Right renal pelvis (tissue), 4 donors: ENCODE results near the gene PRR14. TPM values are rescaled to one million over a fixed set of nuclear protein-coding genes. Genes with fewer than 3 reads are reported as not detected.
A peak's percentile ranks its signal among the peaks of the same experiment; 100 is the strongest.

Source experiments
- DNase-seq, 4 donors: peaks; one replicate each; pipeline ENCODE4 v3.0.0-alpha.2; 2013; ENCODE audit warnings: low read depth in 4 of 4, low spot score in 3 of 4, missing footprints in 1 of 4
- polyA plus RNA-seq, 4 donors: library from polyadenylated mRNA; unstranded; fragments of 120-200 nt; gene quantifications; one replicate each; pipeline ENCODE4 v1.2.1, GENCODE V29; 2013; ENCODE audit not compliant: insufficient read length in 4 of 4

Gene PRR14
- polyA plus RNA-seq, 4 donors, result 39.8 to 50.0 (median 47.3) TPM

DNA sequence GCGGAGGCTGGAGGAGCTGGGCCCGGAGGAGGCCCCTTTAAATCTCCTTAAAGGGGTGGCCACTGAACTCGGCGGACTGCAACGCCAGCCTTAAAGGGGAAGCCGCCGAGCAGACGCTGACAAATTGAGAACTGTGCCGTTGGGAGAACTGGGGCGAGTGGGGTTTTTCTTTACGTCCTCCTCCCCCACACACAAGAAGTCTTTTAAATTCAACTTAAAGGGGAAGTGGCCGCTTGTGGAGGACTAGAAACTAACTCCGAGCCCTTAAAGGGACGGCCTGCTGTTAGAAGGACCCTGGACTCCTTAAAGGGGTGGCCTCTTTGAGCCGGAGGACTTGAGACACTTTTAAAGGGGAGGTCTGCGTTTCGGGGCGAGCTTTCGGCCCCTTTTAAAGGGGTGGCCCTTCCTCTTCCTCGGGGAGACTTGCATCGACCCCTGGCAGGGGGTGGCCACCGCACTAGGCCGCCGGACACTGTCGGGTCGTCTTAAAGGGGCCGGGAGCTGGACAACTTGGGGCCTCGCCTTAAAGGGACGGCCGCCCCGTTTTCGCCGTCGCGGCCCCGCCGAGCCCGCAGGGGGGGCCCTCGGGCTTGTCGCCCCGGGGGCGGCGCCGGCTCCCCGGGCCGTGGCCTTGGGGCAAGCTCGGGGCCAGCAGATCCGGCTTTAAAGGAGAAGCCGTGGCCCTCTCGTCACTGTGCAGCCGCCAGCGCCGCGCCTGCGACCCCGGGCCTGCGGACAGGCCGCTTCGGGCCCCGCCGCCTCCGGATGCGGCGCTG is 8.2 kb downstream of the PRR14 start:
- peak in 3 of 4 donors; percentile 94 to 95 (median 95) for DNase-seq

DNA sequence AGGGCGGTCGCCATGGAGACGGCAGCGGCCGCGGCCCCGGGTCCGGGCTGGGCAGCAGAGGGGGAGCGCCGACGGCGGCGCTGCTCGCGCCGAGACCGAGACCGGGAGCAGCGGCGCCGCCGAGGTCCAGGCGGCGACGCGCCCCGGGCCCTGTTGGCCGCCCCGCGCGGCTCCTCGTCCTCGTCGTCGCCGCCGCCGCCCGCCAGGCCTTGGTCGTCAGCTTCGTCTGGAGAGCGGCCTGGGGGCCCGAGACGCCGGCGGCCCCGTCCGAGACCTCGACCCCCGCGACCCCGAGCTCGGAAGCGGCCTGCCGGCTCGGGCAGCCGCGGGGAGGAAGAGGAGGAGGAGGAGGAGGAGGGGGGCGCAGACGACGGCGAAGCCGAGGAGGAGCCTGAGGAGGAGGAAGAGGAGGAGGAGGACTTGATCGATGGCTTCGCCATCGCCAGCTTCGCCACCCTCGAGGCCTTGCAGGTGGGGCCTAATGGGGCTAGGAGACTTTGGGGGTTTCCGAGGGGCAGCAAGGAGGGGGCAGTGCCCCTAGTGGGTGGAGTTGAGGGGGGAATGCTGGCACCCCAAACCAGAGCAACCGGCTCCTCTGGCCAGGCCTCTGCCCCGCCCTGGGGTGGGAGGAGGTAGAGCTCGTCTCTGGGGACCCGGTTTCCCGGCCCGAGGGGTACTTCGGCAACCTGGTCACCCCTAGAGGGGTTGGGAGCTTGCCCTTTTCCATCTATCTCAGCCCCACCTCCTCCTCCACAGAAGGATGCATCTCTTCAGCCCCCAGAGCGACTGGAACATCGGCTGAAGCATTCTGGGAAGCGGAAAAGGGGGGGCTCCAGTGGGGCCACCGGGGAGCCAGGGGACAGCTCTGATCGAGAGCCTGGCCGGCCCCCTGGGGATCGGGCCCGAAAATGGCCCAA is 9.0 kb downstream of the PRR14 start:
- DNase-seq, result no peak

DNA sequence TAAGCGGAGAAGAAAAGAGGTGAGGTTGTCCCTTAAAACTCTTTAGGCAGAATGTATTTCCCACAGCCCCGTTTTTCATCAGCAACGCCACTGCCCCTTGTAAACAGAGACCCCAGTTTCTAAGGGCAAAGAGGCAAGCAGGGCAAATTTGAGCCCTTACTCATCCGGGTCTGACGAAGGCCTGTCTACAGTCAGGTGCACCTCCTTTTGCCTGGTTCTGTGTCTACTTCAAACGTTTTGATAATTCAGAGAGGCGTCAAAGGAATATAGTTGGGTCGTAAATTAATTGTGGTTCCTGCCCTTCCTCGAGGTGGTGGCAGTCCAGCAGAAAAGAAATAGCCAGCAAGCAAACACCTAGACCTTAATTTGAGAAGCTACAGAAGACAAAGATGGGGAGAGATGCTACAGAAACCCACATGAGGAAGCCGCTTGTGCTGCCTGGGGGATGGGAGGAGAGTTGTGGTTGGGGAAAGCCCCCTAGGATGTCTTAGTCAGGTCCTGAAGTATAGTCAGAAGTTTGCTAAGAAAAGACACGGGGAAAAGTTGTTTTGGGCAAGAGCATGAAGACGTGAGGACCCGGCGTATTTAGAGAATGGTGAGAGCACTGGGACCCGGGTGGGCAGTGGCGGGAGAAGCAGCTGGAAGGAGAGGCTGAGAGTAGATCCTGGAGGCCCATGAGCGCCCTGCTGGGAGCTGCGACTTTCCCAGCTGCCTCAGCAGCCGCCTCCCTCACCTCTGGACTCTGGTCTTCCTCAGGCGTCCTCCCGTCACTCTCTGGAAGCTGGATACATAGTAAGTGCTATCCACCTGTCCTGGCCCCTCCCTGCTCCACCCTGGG is 9.9 kb downstream of the PRR14 start:
- DNase-seq, result no peak

DNA sequence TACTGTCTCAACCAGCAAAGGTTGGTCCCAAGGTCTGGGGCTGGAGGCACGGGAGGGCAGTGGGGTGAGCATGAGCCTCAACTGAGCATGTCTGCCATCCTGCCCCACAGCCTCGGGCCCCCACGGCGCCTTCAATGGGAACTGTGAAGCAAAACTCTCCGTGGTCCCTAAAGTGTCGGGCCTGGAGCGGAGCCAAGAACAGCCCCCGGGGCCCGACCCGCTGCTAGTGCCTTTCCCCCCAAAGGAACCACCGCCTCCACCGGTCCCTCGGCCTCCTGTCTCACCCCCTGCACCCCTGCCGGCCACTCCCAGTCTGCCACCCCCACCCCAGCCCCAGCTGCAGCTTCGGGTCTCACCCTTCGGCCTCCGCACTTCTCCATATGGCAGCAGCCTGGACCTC is 11.7 kb downstream of the PRR14 start:
- no peak for DNase-seq

DNA sequence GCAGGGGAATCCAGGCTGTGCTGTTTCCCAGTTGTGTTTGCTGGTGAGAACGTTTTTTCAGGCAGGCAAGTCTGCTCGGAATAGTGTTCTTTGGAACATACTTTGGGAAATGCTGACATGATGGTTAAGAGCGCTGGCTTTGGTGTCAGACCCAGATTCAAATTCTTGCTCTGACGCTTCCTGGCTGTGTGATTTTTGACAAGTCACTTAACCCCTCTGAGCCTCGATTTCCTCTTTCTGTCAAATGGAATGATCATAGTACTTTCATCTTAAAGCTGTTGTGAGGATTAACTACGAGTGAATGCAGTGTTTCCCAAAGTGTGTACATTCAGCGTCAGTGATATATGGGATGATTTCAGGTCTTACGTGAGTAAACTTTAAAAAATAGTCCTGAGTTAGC is 12.3 kb downstream of the PRR14 start:
- DNase-seq, result no peak

DNA sequence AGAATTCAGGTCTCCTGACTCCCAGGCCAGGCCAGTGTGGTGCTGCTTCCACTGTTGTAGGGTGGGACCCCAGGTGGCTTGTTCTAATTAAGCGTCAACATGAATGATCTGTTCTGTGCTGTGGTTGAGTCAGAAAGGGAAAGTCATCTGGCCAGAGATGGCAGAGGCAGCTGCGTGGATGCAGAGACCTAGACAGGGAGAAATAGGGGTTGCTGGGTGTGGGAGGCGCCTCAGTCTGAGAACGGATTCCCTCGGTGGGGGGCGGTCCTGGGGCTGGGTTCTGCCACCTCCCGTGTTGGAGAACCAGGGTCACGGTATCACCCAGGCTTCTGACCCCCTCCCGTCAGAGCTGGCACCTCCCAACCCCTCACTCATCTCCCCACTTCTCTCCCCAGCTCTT is 13.1 kb downstream of the PRR14 start:
- no peak for DNase-seq

DNA sequence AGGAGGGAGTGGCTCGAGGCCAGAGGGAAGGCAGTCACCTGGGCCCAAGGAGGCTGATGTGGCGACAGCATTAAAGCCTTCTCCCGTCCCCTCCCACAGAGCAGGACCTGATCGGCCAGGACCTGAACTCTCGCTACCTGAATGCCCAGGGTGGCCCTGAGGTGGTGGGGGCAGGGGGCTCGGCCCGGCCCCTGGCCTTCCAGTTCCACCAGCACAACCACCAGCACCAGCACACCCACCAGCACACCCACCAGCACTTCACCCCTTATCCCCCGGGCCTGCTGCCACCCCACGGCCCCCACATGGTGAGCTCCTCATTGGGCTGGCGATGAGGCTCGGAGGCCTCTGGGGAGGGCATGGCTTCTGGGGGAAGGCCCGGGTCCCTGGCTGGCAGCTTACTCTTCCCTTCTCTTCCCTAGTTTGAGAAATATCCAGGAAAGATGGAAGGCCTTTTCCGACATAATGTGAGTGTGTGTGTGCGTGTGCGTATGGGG is 13.9 kb downstream of the PRR14 start:
- DNase-seq, result no peak

DNA sequence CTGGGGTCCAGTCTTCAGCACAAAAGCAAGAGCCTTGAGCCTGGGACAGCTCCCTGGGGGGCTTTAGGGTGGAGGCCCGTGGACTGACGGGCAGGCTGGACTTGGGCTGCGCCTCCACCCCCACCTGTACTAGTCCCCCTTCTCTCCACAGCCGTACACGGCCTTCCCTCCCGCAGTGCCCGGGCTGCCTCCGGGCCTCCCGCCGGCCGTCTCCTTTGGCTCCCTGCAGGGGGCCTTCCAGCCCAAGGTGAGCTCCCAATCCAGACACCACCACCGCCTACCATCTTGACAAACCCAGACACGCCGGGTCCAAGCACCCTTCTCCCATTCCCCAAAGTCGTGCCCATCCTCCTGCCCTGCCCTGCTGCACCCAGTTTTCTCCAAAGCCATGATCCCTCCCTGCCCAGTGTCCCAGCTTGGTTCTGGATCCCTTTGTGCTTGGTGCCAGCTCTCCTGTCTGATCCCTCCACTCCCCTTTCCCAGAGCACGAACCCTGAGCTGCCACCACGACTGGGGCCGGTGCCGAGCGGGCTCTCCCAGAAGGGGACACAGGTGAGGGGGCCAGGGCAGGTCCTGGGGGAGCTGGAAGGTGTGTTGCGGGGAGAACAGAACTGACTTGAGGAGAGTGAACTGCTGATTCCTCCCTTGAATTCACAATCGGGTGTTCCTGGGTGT is 14.5 kb downstream of the PRR14 start:
- DNase-seq, result no peak

DNA sequence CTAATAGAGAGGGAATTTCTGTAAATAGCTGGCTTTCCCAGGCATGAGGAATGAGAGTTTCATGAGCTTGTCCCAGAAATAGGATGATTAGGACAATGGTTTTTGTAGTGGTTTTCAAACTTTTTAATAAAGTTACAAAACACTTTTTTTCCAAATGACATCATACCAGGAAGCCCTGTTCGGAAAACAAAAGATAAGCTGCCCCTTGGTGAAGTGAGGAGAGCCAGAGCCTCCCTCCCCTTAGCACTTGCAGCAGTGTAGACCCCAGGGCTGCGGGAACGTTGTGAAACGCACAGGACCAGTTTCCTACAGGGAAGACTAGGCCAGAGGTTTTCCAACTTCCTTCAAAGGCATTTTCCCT is 15.1 kb downstream of the PRR14 start:
- no peak for DNase-seq

DNA sequence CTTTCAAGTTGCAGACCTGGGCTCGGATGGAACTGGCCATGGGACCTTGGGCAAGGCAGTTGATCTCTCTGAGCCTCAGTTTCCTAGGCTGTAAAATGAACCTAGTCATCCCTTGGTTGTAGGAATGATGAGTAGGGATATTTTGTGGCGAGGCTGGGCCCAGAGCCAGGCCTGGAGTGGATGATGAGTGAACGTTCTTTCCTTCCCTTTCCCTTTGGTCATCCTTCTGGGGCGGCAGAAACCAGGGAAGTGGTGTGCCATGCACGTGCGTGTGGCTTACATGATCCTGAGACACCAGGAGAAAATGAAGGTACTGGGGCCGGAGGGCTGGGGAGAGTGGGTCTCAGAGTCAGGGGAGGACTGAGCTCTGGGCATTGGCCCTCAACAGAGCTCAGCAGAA is 15.9 kb downstream of the PRR14 start:
- DNase-seq, result no peak

DNA sequence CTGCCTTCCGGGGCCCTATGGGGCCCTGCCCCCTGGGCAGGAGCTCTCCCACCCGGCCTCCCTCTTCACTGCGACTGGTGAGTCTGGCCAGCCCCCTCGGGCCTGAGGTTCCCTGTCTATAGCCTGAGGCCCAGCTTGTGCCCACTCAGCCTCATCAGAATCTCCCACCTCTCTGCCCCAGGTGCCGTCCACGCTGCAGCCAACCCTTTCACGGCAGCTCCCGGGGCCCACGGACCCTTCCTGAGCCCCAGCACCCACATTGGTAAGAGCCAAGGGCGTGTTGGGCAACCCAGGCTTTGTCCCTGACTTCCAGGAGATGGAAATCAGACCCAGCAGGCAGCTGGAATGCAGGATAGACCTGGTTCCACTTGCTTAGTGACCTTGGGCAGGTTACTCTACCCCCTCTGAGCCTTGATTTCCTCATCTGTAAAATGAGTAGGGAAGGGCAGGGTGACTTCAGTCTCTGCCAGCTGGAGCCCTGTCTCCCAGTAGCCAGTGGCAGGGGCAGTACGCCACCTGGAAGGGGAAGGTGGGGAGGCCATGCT is 16.7 kb downstream of the PRR14 start:
- no peak for DNase-seq

DNA sequence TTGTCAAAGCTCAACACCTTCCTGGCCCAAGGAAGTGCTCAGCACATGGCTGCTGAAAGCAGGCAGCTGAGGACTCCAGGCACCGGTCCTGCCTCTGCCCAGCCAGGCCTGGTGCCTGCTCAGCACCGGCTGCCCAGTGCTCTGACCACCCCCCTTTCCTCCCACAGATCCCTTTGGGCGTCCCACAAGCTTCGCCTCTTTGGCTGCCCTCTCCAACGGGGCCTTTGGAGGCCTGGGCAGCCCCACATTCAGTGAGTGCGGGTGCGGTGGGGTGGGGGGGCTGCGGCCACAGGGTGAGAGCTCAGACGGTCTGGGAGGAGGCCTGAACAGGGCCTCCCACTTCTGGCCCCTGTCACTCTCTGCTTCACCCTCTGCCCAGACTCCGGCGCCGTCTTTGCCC is 17.6 kb downstream of the PRR14 start:
- no peak for DNase-seq

DNA sequence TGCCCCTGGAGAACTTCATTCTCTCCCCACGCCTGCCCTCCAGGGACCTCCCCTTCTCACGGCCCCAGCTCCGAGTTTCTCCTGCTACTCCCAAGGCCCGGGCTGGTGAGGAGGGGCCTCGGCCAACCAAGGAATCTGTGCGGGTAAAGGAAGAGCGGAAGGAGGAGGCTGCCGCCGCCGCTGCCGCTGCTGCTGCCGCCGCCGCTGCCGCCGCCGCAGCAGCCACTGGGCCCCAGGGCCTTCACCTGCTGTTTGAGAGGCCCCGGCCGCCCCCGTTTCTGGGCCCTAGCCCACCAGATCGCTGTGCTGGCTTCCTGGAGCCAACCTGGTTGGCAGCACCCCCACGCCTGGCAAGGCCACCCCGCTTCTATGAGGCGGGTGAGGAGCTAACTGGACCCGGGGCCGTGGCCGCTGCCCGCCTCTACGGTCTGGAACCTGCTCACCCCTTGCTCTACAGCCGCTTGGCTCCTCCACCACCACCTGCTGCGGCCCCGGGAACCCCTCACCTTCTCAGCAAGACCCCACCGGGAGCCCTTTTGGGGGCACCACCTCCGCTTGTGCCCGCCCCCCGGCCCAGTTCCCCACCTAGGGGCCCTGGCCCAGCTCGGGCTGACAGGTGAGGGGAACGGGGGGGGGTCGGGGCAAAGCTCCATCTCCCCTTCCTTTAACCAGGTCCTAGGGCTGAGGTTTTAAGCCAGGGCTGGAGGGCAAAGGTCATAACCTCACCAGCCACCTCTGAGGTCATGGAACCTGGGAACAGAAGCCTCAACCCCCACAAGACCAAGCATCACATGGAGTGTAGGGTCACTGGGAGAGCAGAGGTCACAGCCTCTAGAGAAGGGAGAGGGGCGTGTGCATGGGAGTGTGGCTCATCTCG is 18.5 kb downstream of the PRR14 start:
- no peak for DNase-seq

DNA sequence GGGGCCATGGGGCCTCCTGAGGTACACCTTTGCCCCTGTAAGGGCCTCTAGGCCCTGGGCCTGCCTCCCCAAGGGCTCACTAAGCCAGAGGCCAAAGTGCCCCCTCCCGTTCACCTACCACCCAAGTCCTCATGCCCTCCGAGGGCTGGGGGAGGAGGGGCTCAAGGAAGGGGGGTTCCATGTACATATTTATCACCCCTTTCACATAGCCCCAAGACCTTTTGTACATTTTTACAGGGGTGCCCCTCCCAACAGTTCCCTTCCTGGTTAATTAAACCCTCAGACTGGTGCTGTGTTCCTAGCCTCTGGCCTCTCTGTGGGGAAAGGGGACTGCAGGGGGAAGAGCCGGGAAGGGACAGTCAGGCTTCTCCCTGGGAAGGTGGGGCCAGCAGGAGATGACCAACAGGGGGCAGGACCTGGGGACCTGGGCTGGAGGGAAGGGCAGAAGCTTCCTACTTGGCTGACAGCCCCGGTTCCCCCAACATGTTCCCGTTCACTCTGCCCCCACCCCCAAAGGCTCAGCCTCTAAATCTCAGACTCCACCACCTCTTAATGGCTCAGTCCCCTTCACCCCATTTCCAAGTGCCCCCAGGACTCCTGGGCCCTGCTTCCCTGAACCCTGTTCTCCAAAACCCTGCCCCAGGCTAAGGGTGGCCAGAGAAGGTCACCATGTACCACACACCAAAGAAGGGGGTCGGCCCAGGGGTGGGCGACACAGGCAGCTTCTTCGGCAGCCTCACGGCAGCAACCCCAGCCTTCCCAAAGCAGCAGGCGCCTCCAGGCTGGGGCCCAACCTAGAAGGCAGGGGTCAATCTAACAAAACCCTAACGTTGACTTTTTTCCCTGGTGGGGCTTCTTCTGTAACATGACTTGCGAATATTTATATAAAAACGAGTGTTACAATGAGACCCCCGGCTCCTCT is 19.4 kb downstream of the PRR14 start:
- DNase-seq, result no peak

DNA sequence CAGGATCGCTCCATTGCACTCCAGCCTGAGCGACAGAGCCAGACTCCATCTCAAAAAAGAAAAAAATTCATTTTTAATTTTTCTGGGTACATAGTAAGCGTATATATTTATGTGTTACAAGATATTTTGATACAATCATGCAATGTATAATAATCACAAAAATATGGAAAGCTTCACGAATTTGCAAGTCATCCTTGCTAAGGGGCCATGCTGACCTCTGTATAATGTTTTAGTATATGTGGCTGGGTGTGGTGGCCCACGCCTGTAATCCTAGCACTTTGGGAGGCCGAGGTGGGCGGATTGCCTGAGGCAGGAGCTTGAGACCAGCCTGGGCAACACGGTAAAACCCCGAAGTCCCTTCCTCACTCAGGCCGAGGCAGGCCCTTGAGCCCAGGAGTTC is 24.4 kb downstream of the PRR14 start:
- DNase-seq, result no peak

DNA sequence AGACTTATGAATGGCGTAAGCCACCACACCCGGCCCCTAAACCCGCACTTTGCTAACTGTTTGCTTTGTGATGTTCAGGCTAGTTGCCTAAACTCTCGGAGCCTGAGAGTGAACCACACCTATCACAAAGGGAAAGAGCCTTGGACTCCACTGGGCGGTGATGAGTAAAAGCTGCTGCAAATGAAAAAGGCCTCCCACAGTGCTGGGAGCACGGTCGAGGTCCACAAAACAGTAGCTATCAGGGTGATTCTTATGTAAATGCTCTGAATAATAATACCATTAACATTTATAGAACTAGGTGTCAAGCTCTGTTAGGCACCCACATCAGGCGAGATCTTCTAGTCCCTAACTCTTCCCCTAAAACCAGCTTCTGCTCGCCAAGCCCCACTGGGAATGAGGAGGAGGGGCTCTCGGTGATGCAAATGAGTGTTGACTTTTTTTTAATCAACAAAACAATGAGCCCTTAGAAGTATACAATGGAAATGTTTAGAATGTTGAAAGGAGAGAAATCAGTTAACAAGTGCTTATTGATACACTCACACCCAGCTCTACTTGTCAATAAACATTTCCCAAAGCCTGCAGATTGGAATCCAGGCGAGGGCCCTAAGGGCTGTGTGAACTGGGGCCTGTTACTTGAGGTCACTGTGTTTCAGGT is 27.3 kb downstream of the PRR14 start:
- DNase-seq, result no peak

DNA sequence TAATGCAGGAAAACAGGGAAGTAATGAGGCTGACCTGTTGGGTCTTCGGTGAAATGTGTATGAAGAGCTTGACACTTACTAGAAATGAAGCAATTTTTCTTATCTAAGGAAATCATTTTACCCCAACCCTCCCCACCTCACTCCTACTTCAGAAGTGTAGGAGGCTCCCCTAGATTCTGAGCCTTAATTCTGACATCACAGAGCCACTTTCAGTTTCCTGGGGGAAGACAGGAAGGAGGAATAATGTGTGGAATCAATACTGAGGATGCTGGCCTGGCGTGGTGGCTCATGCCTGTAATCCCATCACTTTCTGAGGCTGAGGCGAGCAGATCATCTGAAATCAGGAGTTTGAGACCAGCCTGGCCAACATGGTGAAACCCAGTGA is 27.8 kb downstream of the PRR14 start:
- no peak for DNase-seq

DNA sequence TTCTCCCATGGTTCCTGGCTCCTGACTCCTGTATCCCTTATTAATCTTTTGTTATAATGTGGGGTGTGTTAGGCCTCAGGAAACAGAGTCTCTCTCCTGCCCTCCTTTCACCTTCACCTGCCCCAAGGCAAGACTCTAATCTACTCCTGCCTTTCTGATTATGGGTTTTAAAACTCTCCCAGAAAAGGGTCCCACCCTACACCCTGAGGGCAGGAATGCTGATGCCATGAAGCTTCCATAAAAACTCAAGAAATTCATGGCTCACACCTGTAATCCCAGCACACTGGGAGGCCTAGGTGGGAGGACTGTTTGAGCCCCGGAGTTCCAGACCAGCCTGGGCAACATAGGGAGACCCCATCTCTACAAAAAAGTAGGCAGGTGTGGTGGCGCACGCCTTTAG is 29.6 kb downstream of the PRR14 start:
- no peak for DNase-seq
